Thyroid gland (tissue), 4 donors: ENCODE measurements around the gene CCNE1.

Experiments
- POLR2A ChIP-seq, 2 donors: fragments of 450-650 bp; IDR thresholded peaks; one replicate each; pipeline ENCODE4 v1.6.1; 2017; ENCODE audit warnings: antibody characterized with exemption in 2 of 2, mild to moderate bottlenecking in 2 of 2, moderate library complexity in 1 of 2
- TF ChIP-seq, protein P1 (sequence below), 6 experiments: fragments of 200-600 bp in 3 of 6; fragments of 450-650 bp in 3 of 6; sonication (generic) in 3 of 6; IDR thresholded peaks; one replicate each; pipeline ENCODE4 v1.5.1; 2016 to 2019; ENCODE audit warnings: antibody characterized with exemption in 6 of 6, mild to moderate bottlenecking in 2 of 6, inconsistent platforms in 1 of 6, moderate library complexity in 1 of 6

- TF ChIP-seq, protein P1, sequence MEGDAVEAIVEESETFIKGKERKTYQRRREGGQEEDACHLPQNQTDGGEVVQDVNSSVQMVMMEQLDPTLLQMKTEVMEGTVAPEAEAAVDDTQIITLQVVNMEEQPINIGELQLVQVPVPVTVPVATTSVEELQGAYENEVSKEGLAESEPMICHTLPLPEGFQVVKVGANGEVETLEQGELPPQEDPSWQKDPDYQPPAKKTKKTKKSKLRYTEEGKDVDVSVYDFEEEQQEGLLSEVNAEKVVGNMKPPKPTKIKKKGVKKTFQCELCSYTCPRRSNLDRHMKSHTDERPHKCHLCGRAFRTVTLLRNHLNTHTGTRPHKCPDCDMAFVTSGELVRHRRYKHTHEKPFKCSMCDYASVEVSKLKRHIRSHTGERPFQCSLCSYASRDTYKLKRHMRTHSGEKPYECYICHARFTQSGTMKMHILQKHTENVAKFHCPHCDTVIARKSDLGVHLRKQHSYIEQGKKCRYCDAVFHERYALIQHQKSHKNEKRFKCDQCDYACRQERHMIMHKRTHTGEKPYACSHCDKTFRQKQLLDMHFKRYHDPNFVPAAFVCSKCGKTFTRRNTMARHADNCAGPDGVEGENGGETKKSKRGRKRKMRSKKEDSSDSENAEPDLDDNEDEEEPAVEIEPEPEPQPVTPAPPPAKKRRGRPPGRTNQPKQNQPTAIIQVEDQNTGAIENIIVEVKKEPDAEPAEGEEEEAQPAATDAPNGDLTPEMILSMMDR (IDR thresholded peaks at IDR 0.05) = no peak
- no peak for TF ChIP-seq POLR2A (IDR thresholded peaks at IDR 0.05)
These were observed 18.6 kb upstream of the CCNE1 start for GRCh38 chr19:29793116-29793727.
